Brain microvascular endothelial cell (primary cell): ENCODE data around the gene HILPDA.

Source experiments
- DNase-seq: peaks from one replicate; pipeline ENCODE4 v3.0.0-alpha.2; 2020
- H3K27ac ChIP-seq: fragments of 250-450 bp; sonication (Bioruptor Pico); 2 replicates; pipeline ENCODE4 v1.5.1; 2020; ENCODE audit warnings: mild to moderate bottlenecking, moderate library complexity
- H3K27me3 ChIP-seq: fragments of 250-450 bp; sonication (Bioruptor Pico); replicated peaks from 2 replicates; pipeline ENCODE4 v1.5.1; 2020; ENCODE audit warnings: mild to moderate bottlenecking
- H3K36me3 ChIP-seq: fragments of 250-450 bp; sonication (Bioruptor Pico); replicated peaks from 2 replicates; pipeline ENCODE4 v1.5.1; 2020; ENCODE audit warnings: mild to moderate bottlenecking
- H3K4me3 ChIP-seq: 2 replicates; pipeline ENCODE4 v1.5.1; 2011; ENCODE audit warnings: low read depth, mild to moderate bottlenecking, control low read depth, low read length, moderate library complexity
- in situ Hi-C: cut with HindIII; loops from 2 replicates; pipeline ENCODE4 v1.10.0; 2017; ENCODE audit warnings: low sequenced_read_pairs, low pct_ligation_motif_present
- TF ChIP-seq, protein P1 (sequence below): IDR thresholded peaks from 2 replicates; pipeline ENCODE4 v1.5.1; 2011; ENCODE audit warnings: low read depth, mild to moderate bottlenecking, moderate library complexity, low read length, control low read depth, inconsistent platforms; ENCODE audit errors: missing control alignments

Gene HILPDA, protein sequence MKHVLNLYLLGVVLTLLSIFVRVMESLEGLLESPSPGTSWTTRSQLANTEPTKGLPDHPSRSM

DNA sequence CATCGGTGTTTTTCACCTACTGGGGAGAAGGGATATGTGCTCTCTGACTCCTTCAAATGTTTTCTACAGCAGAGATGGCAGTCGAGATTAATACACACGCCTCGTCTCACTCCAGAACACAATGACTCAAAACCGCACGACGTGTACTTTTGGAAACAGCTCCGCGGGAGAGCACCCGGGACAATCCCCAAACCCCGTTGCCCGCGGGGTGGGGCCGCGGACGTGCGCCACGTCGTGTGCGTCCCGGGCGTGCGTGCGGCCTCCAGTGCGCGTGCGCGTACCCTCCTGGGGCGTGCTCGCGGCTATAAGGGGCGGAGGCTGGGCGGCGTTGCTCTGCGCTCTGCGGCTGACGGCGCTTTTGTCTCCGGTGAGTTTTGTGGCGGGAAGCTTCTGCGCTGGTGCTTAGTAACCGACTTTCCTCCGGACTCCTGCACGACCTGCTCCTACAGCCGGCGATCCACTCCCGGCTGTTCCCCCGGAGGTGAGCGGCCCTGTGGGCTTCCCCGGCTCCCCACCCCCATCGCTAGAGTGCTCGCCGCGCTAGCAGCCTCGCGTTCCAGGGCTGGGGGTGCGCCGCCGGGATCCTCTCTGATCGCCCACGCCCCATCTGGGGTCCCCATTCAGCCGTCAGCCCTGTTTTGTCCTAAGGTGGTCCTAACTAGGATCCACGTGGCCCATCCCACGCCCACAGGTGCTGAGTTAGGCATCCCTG is at the start of gene HILPDA:
Gene HILPDA (plus strand): TSS at position 336 of the 712 bp plus-strand sequence. CDS start 1,391 bp downstream, outside the sequence.
- TF ChIP-seq, protein P1, sequence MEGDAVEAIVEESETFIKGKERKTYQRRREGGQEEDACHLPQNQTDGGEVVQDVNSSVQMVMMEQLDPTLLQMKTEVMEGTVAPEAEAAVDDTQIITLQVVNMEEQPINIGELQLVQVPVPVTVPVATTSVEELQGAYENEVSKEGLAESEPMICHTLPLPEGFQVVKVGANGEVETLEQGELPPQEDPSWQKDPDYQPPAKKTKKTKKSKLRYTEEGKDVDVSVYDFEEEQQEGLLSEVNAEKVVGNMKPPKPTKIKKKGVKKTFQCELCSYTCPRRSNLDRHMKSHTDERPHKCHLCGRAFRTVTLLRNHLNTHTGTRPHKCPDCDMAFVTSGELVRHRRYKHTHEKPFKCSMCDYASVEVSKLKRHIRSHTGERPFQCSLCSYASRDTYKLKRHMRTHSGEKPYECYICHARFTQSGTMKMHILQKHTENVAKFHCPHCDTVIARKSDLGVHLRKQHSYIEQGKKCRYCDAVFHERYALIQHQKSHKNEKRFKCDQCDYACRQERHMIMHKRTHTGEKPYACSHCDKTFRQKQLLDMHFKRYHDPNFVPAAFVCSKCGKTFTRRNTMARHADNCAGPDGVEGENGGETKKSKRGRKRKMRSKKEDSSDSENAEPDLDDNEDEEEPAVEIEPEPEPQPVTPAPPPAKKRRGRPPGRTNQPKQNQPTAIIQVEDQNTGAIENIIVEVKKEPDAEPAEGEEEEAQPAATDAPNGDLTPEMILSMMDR, result peak; percentile 35
- DNase-seq, result peak; percentile 91
- Histone ChIP-seq H3K27me3 (no peaks in the 10 kb centered on the region), H3K27ac (peak within 1 kb of the TSS; percentile 83), H3K4me3 (peak within 1 kb of the TSS; percentile 80), H3K36me3 (peaks cover 8% of the 10 kb centered on the region)
- in situ Hi-C loops, result no loop called here

DNA sequence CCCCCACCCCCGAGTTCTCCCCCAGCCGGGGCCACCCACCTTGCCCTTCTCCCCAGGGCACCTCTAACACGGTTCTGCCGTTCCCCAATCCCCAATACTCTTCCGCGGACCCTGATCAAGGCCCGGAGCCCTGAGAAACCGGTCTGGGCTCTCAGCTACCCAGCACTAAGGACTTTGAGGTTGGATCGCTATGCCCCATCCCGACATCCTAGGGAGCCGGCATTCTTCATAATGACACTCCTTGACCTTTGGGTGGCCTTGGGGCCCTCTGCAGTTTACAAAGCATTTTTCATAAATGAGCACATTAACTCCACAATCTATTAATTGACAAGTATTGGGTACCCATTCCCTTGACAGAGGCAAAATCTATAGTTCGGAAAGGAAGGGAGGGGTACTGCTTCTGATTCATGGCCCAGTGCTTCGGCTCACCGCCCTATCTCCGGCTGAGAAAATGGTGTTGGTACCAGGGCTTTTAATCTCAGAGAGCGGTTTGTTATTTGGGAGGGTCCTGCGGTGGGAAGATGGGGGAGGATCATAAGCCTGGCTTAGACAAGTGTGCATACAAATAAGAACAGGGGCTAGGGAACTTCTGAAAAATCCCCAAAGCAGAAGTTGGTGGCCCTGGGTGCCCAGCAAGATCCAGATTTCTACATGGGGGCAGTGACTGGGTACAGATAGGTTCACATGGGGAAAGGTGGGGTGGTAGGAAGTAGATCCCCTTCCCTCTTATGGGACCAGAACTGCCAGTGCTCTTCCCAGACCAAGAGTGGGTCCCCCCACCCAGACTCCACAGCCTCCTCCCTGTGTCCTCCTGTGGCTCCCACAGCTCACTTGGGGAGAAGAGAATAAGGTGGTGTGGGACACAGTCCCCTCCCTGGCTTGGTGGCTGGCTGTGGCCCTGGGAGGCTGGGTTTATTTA is 49.1 kb upstream of the HILPDA start:
- no peak overlapping the region for H3K27ac ChIP-seq
- no peaks in the 10 kb centered on the region for H3K27me3 ChIP-seq
- TF ChIP-seq, protein P1, result no peak
- H3K36me3 ChIP-seq, result no peaks in the 10 kb centered on the region
- peak overlapping the region; percentile 17 for H3K4me3 ChIP-seq
- no peak for DNase-seq
- in situ Hi-C loops, result no loop called here

DNA sequence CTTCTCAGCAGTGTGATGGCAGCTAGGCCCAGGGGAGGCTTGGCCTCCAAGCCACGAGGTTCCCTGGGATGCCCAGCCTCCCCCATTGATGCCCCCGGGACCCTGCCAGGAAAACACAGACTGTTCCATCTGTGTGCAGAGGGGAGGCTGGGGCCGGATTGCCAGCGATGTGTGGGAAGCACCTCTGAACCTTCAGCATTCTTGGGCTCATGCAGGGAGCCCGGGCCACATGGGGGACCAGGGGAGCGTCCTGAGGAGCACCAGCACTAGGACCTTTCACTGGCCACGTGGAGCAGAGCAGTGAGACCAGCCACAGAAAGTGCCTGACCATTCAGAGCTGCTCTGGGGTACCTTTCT is 48.5 kb upstream of the HILPDA start:
- Histone ChIP-seq H3K27me3 (no peaks in the 10 kb centered on the region), H3K27ac (no peak overlapping the region), H3K4me3 (no peak overlapping the region), H3K36me3 (no peaks in the 10 kb centered on the region)
- TF ChIP-seq, protein P1, result no peak
- in situ Hi-C loops, result no loop called here
- no peak for DNase-seq

DNA sequence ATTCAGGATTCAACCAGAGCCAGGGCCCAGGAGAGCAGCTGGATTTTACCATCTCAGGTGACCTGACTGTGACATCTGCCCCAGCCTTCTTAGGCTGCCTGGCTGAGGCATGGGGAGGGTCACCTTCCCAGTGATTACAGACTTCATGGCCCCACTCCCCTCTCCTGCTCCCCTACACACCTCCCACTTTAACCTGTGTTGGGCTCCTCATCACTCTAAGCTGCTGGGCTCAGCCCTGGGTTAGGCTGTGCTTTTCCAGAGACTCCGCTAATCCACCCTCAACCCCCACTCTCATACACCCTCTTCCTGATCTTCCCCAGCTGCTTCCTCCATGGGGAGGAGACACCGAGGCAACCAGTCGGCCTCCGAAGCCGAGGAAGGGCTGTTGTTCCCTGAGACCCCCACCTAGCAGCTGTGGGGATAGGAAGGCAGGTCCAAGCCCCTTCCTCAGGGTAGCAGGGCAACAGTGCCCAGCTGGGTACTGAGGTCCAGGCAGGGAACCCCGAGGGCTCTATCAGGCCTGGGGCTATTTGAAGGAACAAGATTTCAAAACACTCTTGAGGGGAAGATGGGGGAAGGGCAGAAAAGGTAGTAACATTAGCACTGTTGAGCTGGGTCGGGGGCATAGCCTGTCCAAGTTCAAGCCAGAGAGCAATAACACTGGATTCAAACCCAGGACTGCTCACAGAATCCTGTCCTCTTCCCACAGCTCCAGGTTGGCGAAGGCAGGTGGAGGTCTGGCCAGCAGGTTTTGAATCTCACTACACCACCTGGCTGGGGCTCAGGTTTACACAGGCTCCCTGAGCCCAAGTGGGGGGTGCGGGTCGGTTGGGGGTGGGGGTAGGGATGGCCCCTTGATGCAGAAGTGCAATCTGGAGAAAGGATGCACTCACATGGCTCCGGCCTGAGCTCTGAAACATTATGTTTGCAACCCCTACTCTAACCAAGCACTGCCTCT is 47.6 kb upstream of the HILPDA start:
- Histone ChIP-seq H3K27me3 (no peaks in the 10 kb centered on the region), H3K36me3 (no peaks in the 10 kb centered on the region), H3K27ac (no peak overlapping the region), H3K4me3 (no peak overlapping the region)
- DNase-seq, result no peak
- in situ Hi-C loops, result no loop called here
- TF ChIP-seq, protein P1, result no peak
